ENCODE results near the gene RNASEL. TPM values are rescaled to one million over a fixed set of nuclear protein-coding genes. Genes with fewer than 3 reads are reported as not detected.
A peak's percentile ranks its signal among the peaks of the same experiment; 100 is the strongest.
"Not testable (repeated sequence)": the region's sequence is repeated elsewhere in the genome, so short reads cannot be mapped to it uniquely, and the experiment has no call there.

RNASEL gene
- total RNA-seq, 1 donor from 2014 or later: 4.2 TPM

DNA sequence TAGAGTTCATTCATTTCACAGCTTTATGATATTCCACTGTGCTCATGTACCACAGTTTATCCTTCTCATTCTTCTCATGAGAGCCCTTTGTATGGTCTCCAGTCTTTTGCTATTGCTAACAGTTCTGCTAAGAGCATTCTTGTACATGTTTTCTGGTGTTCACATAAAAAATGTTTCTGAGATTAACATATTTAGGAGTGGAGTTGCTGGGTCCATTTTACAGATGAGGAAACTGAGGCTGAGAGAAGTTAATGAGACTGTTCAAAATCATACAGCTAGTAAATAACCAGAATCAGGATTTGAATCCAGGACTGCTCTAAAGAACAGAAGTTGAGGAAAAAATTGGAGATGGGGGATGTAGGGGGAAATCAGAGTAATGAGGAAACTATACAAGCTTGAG lies 44.0 kb upstream of the RNASEL start:
- Mint-ChIP-seq H3K4me1 (ENCODE audit: low read depth) (peaks cover 25% of the 10 kb centered on the region), H3K27ac (no peak overlapping the region), H3K27me3 (no peaks in the 10 kb centered on the region), H3K9me3 (ENCODE audit: low read depth) (no peaks in the 10 kb centered on the region), H3K4me3 (ENCODE audit: low read depth) (no peak overlapping the region), H3K36me3 (ENCODE audit: insufficient read depth) (no peaks in the 10 kb centered on the region)
- DNase-seq (ENCODE audit: low spot score, unreplicated experiment): no peak
- TF ChIP-seq, protein P1, sequence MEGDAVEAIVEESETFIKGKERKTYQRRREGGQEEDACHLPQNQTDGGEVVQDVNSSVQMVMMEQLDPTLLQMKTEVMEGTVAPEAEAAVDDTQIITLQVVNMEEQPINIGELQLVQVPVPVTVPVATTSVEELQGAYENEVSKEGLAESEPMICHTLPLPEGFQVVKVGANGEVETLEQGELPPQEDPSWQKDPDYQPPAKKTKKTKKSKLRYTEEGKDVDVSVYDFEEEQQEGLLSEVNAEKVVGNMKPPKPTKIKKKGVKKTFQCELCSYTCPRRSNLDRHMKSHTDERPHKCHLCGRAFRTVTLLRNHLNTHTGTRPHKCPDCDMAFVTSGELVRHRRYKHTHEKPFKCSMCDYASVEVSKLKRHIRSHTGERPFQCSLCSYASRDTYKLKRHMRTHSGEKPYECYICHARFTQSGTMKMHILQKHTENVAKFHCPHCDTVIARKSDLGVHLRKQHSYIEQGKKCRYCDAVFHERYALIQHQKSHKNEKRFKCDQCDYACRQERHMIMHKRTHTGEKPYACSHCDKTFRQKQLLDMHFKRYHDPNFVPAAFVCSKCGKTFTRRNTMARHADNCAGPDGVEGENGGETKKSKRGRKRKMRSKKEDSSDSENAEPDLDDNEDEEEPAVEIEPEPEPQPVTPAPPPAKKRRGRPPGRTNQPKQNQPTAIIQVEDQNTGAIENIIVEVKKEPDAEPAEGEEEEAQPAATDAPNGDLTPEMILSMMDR (IDR thresholded peaks at IDR 0.05; ENCODE audit: unreplicated experiment): no peak

- not testable (repeated sequence) for DNase-seq (ENCODE audit: low spot score, unreplicated experiment); H3K36me3 Mint-ChIP-seq (ENCODE audit: insufficient read depth); H3K27me3 Mint-ChIP-seq; H3K9me3 Mint-ChIP-seq (ENCODE audit: low read depth)
- Mint-ChIP-seq H3K4me1 (ENCODE audit: low read depth) (peaks cover 25% of the 10 kb centered on the region), H3K4me3 (ENCODE audit: low read depth) (peak overlapping the region; percentile 5), H3K27ac (peak overlapping the region; percentile 84)
Measured at GRCh38 chr1:182632441-182632857, 43.4 kb upstream of the RNASEL start.

DNA sequence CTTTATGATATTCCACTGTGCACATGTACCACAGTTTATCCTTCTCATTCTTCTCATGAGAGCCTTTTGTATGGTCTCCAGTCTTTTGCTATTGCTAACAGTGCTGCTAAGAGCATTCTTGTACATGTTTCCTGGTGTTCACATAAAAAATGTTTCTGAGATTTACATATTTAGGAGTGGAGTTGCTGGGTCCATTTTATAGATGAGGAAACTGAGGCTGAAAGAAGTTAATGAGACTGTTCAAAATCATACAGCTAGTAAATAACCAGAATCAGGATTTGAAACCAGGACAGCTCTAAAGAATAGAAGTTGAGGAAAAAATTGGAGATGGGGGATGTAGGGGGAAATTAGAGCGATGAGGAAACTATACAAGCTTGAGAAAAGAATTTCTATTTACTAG lies 42.9 kb upstream of the RNASEL start:
- Mint-ChIP-seq H3K4me1 (ENCODE audit: low read depth) (peaks cover 25% of the 10 kb centered on the region), H3K36me3 (ENCODE audit: insufficient read depth) (no peaks in the 10 kb centered on the region), H3K27ac (no peak overlapping the region), H3K9me3 (ENCODE audit: low read depth) (no peaks in the 10 kb centered on the region), H3K4me3 (ENCODE audit: low read depth) (no peak overlapping the region), H3K27me3 (no peaks in the 10 kb centered on the region)
- TF ChIP-seq, protein P1 (IDR thresholded peaks at IDR 0.05; ENCODE audit: unreplicated experiment): no peak
- no peak for DNase-seq (ENCODE audit: low spot score, unreplicated experiment)

GRCh38 chr1:182631053-182631677 lies 42.1 kb upstream of the RNASEL start:
- no peak overlapping the region for H3K27ac Mint-ChIP-seq
- TF ChIP-seq, protein P1 (IDR thresholded peaks at IDR 0.05; ENCODE audit: unreplicated experiment): no peak
- H3K9me3 Mint-ChIP-seq (ENCODE audit: low read depth): no peaks in the 10 kb centered on the region
- H3K4me3 Mint-ChIP-seq (ENCODE audit: low read depth): no peak overlapping the region
- no peaks in the 10 kb centered on the region for H3K27me3 Mint-ChIP-seq
- peaks cover 25% of the 10 kb centered on the region for H3K4me1 Mint-ChIP-seq (ENCODE audit: low read depth)
- no peak for DNase-seq (ENCODE audit: low spot score, unreplicated experiment)
- H3K36me3 Mint-ChIP-seq (ENCODE audit: insufficient read depth): no peaks in the 10 kb centered on the region

GRCh38 chr1:182630586-182630985 lies 41.5 kb upstream of the RNASEL start:
- TF ChIP-seq, protein P1 (IDR thresholded peaks at IDR 0.05; ENCODE audit: unreplicated experiment): no peak
- H3K36me3 Mint-ChIP-seq (ENCODE audit: insufficient read depth): no peaks in the 10 kb centered on the region
- H3K27ac Mint-ChIP-seq: peak overlapping the region; percentile 25
- no peak overlapping the region for H3K4me3 Mint-ChIP-seq (ENCODE audit: low read depth)
- DNase-seq (ENCODE audit: low spot score, unreplicated experiment): no peak
- no peaks in the 10 kb centered on the region for H3K27me3 Mint-ChIP-seq
- no peaks in the 10 kb centered on the region for H3K9me3 Mint-ChIP-seq (ENCODE audit: low read depth)
- H3K4me1 Mint-ChIP-seq (ENCODE audit: low read depth): peaks cover 25% of the 10 kb centered on the region

GRCh38 chr1:182629499-182630096 lies 40.5 kb upstream of the RNASEL start:
- no peak overlapping the region for H3K4me3 Mint-ChIP-seq (ENCODE audit: low read depth)
- H3K27ac Mint-ChIP-seq: peak overlapping the region; percentile 42
- H3K27me3 Mint-ChIP-seq: no peaks in the 10 kb centered on the region
- TF ChIP-seq, protein P1 (IDR thresholded peaks at IDR 0.05; ENCODE audit: unreplicated experiment): no peak
- H3K9me3 Mint-ChIP-seq (ENCODE audit: low read depth): no peaks in the 10 kb centered on the region
- H3K36me3 Mint-ChIP-seq (ENCODE audit: insufficient read depth): no peaks in the 10 kb centered on the region
- no peak for DNase-seq (ENCODE audit: low spot score, unreplicated experiment)
- H3K4me1 Mint-ChIP-seq (ENCODE audit: low read depth): peaks cover 25% of the 10 kb centered on the region
